HepG2 (cell line): ENCODE measurements around the gene TET3. TPM values are rescaled to one million over a fixed set of nuclear protein-coding genes. Genes with fewer than 3 reads are reported as not detected.

Experiments used
- CBX1 ChIP-seq: IDR thresholded peaks from one replicate; pipeline ENCODE4 v1.6.1; 2016; ENCODE audit warnings: antibody characterized with exemption, low read depth
- DR1 ChIP-seq: sonication (generic); formaldehyde crosslinking; IDR thresholded peaks from 2 replicates; pipeline ENCODE4 v1.8.0; 2021; ENCODE audit warnings: mild to moderate bottlenecking, missing genetic modification reagents, inconsistent platforms
- ELF3 ChIP-seq: IDR thresholded peaks from 2 replicates; pipeline ENCODE4 v1.6.1; 2016; ENCODE audit warnings: missing genetic modification reagents, missing compliant biosample characterization
- FOXO1 ChIP-seq: sonication (generic); formaldehyde crosslinking; IDR thresholded peaks from 2 replicates; pipeline ENCODE4 v1.4.0; 2020; ENCODE audit warnings: missing genetic modification reagents
- GPN1 ChIP-seq: sonication (generic); formaldehyde crosslinking; IDR thresholded peaks from 2 replicates; pipeline ENCODE4 v1.5.1; 2020; ENCODE audit warnings: missing genetic modification reagents, borderline replicate concordance
- IKZF1 ChIP-seq: fragments of 450-650 bp; IDR thresholded peaks from 2 replicates; pipeline ENCODE4 v1.7.1; 2016
- IKZF4 ChIP-seq: sonication (generic); formaldehyde crosslinking; IDR thresholded peaks from 2 replicates; pipeline ENCODE4 v1.5.1; 2020; ENCODE audit warnings: borderline replicate concordance, mild to moderate bottlenecking, low read depth, missing genetic modification reagents; ENCODE audit errors: not compliant biosample characterization
- KDM1A ChIP-seq: IDR thresholded peaks from 2 replicates; pipeline ENCODE4 v1.6.1; 2016; ENCODE audit warnings: missing compliant biosample characterization
- NFE2L1 ChIP-seq: sonication (generic); formaldehyde crosslinking; IDR thresholded peaks from 2 replicates; pipeline ENCODE4 v1.4.0; 2020; ENCODE audit warnings: missing genetic modification reagents, mild to moderate bottlenecking, borderline replicate concordance
- NKX3-1 ChIP-seq: sonication (generic); formaldehyde crosslinking; IDR thresholded peaks from 2 replicates; pipeline ENCODE4 v1.5.0; 2020; ENCODE audit warnings: missing genetic modification reagents
- PRMT3 ChIP-seq: sonication (generic); formaldehyde crosslinking; IDR thresholded peaks from 2 replicates; pipeline ENCODE4 v1.8.1; 2022; ENCODE audit warnings: low read depth, mild to moderate bottlenecking, moderate library complexity, missing genetic modification reagents, borderline replicate concordance
- RBM22 ChIP-seq: fragments of 200-400 bp; formaldehyde crosslinking; optimal IDR thresholded peaks from 2 replicates; pipeline ENCODE3; 2017; ENCODE audit warnings: mild to moderate bottlenecking, low read length, moderate library complexity
- TBP ChIP-seq: sonication (generic); formaldehyde crosslinking; IDR thresholded peaks from 2 replicates; pipeline ENCODE4 v1.5.0; 2020; ENCODE audit warnings: missing genetic modification reagents
- TOPORS ChIP-seq: sonication (generic); formaldehyde crosslinking; IDR thresholded peaks from 2 replicates; pipeline ENCODE4 v1.8.0; 2023; ENCODE audit warnings: mild to moderate bottlenecking, missing genetic modification reagents
- ZC3H13 ChIP-seq: sonication (generic); formaldehyde crosslinking; IDR thresholded peaks from 2 replicates; pipeline ENCODE4 v1.8.1; 2023; ENCODE audit warnings: mild to moderate bottlenecking, missing genetic modification reagents, moderate library complexity
- ZC3H4 ChIP-seq: sonication (generic); formaldehyde crosslinking; IDR thresholded peaks from 2 replicates; pipeline ENCODE4 v1.4.0; 2020; ENCODE audit warnings: missing genetic modification reagents, borderline replicate concordance
- ZNF180 ChIP-seq: sonication (generic); formaldehyde crosslinking; IDR thresholded peaks from 2 replicates; pipeline ENCODE4 v1.4.0; 2020; ENCODE audit warnings: low read depth, missing genetic modification reagents, borderline replicate concordance
- ZNF3 ChIP-seq: IDR thresholded peaks from 2 replicates; pipeline ENCODE4 v1.7.0; 2017; ENCODE audit warnings: inconsistent platforms
- ZNF543 ChIP-seq: sonication (generic); formaldehyde crosslinking; IDR thresholded peaks from 2 replicates; pipeline ENCODE4 v1.4.0; 2020; ENCODE audit warnings: mild to moderate bottlenecking, missing genetic modification reagents
- ZNF546 ChIP-seq: sonication (generic); formaldehyde crosslinking; conservative IDR thresholded peaks from 2 replicates; pipeline ENCODE4 v1.8.1; 2023; ENCODE audit warnings: mild to moderate bottlenecking, missing genetic modification reagents
- polyA plus RNA-seq, 8 experiments: library from polyadenylated mRNA; depleted of rRNA in 3 of 8; stranded (reverse) in 7 of 8; unstranded in 1 of 8; fragments of >200 nt; fragmentation: Illumina TruSeq in 4 of 8; extraction: Trizol in 4 of 8; gene quantifications; 2 replicates each; pipeline versions ENCODE4 v1.2.1 to v1.2.3, GENCODE V29; 2011 to 2016; ENCODE audit warnings: low read depth in 4 of 8, missing spikeins in 1 of 8, mixed read lengths in 1 of 8; ENCODE audit not compliant: insufficient read depth in 1 of 8
- total RNA-seq, 5 experiments: library from RNA; depleted of rRNA; stranded (reverse); fragments of >200 nt; fragmentation: Illumina TruSeq; extraction: Trizol; gene quantifications; 2 replicates each; pipeline ENCODE4 v1.2.3, GENCODE V29; 2016; ENCODE audit warnings: low read depth in 1 of 5
- TF ChIP-seq, protein P1 (sequence below): sonication (generic); formaldehyde crosslinking; IDR thresholded peaks from 2 replicates; pipeline ENCODE4 v1.4.0; 2020; ENCODE audit warnings: mild to moderate bottlenecking, missing genetic modification reagents
- TF ChIP-seq, protein P2 (sequence below): IDR thresholded peaks from 2 replicates; pipeline ENCODE4 v1.6.1; 2016; ENCODE audit warnings: mild to moderate bottlenecking
- TF ChIP-seq, protein P3 (sequence below): sonication (generic); formaldehyde crosslinking; IDR thresholded peaks from 2 replicates; pipeline ENCODE4 v1.5.1; 2020; ENCODE audit warnings: mild to moderate bottlenecking, missing genetic modification reagents, moderate library complexity
- TF ChIP-seq, protein P4 (sequence below): sonication (generic); formaldehyde crosslinking; IDR thresholded peaks from 2 replicates; pipeline ENCODE4 v1.8.1; 2023; ENCODE audit warnings: missing genetic modification reagents, mild to moderate bottlenecking, borderline replicate concordance
- TF ChIP-seq, protein P5 (sequence below): sonication (generic); formaldehyde crosslinking; IDR thresholded peaks from 2 replicates; pipeline ENCODE4 v1.4.0; 2020; ENCODE audit warnings: missing genetic modification reagents, borderline replicate concordance

TET3 gene
- total and polyA plus RNA-seq, 2 of the 13 experiments (the other 11 are each of a cell fraction or from before 2014, with no cell fraction given) = 4.3 to 6.8 TPM

DNA sequence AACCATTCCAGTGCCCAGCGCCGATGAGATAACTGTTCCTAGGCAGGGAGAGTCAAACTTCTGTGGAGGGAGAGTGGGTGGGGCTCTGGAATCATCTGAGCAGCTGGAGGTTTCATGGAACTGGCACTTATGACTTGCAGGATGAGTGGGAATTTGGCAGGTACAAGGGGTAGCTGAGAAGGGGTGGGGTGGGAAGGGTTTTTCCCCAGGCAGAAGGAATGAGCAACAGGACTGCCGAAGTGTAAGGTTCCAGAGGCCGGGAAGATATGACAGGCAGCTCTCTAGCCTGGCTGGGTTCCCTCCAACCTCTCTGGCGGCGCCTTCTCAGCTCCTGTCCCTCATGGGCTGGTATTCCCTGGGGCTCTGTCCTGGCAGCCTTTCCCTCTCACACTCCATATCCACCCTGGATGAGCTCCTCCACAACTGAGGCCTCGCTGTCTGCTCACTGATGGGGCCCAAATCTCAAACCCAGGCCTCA, 2.5 kb upstream of the TET3 start (continued):
- TF ChIP-seq, protein P1, sequence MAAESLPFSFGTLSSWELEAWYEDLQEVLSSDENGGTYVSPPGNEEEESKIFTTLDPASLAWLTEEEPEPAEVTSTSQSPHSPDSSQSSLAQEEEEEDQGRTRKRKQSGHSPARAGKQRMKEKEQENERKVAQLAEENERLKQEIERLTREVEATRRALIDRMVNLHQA (CRISPR knock-in tag) = no peak
- TF ChIP-seq ZNF180 (CRISPR knock-in tag) (no peak), ZC3H13 (peak; percentile 74; the same call in 1 of the 2 replicates), TBP (no peak), ZC3H4 (CRISPR knock-in tag) (no peak), RBM22 (peak; percentile 57), PRMT3 (CRISPR knock-in tag) (no peak), GPN1 (CRISPR knock-in tag) (no peak), IKZF1 (no peak), ELF3 (CRISPR knock-in tag) (no peak), ZNF543 (CRISPR knock-in tag) (no peak), CBX1 (no peak), DR1 (no peak), ZNF3 (CRISPR knock-in tag) (no peak), FOXO1 (CRISPR knock-in tag) (no peak), ZNF546 (CRISPR knock-in tag) (no peak), NFE2L1 (CRISPR knock-in tag) (no peak), TOPORS (CRISPR knock-in tag) (no peak), IKZF4 (CRISPR knock-in tag) (peak; percentile 15), KDM1A (CRISPR knock-in tag) (no peak), NKX3-1 (CRISPR knock-in tag) (no peak)
- TF ChIP-seq, protein P2, sequence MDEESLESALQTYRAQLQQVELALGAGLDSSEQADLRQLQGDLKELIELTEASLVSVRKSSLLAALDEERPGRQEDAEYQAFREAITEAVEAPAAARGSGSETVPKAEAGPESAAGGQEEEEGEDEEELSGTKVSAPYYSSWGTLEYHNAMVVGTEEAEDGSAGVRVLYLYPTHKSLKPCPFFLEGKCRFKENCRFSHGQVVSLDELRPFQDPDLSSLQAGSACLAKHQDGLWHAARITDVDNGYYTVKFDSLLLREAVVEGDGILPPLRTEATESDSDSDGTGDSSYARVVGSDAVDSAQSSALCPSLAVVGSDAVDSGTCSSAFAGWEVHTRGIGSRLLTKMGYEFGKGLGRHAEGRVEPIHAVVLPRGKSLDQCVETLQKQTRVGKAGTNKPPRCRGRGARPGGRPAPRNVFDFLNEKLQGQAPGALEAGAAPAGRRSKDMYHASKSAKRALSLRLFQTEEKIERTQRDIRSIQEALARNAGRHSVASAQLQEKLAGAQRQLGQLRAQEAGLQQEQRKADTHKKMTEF (CRISPR knock-in tag) = no peak
- TF ChIP-seq, protein P3, sequence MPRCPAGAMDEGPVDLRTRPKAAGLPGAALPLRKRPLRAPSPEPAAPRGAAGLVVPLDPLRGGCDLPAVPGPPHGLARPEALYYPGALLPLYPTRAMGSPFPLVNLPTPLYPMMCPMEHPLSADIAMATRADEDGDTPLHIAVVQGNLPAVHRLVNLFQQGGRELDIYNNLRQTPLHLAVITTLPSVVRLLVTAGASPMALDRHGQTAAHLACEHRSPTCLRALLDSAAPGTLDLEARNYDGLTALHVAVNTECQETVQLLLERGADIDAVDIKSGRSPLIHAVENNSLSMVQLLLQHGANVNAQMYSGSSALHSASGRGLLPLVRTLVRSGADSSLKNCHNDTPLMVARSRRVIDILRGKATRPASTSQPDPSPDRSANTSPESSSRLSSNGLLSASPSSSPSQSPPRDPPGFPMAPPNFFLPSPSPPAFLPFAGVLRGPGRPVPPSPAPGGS (CRISPR knock-in tag) = no peak
- TF ChIP-seq, protein P4, sequence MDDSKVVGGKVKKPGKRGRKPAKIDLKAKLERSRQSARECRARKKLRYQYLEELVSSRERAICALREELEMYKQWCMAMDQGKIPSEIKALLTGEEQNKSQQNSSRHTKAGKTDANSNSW (CRISPR knock-in tag) = no peak
- TF ChIP-seq, protein P5, sequence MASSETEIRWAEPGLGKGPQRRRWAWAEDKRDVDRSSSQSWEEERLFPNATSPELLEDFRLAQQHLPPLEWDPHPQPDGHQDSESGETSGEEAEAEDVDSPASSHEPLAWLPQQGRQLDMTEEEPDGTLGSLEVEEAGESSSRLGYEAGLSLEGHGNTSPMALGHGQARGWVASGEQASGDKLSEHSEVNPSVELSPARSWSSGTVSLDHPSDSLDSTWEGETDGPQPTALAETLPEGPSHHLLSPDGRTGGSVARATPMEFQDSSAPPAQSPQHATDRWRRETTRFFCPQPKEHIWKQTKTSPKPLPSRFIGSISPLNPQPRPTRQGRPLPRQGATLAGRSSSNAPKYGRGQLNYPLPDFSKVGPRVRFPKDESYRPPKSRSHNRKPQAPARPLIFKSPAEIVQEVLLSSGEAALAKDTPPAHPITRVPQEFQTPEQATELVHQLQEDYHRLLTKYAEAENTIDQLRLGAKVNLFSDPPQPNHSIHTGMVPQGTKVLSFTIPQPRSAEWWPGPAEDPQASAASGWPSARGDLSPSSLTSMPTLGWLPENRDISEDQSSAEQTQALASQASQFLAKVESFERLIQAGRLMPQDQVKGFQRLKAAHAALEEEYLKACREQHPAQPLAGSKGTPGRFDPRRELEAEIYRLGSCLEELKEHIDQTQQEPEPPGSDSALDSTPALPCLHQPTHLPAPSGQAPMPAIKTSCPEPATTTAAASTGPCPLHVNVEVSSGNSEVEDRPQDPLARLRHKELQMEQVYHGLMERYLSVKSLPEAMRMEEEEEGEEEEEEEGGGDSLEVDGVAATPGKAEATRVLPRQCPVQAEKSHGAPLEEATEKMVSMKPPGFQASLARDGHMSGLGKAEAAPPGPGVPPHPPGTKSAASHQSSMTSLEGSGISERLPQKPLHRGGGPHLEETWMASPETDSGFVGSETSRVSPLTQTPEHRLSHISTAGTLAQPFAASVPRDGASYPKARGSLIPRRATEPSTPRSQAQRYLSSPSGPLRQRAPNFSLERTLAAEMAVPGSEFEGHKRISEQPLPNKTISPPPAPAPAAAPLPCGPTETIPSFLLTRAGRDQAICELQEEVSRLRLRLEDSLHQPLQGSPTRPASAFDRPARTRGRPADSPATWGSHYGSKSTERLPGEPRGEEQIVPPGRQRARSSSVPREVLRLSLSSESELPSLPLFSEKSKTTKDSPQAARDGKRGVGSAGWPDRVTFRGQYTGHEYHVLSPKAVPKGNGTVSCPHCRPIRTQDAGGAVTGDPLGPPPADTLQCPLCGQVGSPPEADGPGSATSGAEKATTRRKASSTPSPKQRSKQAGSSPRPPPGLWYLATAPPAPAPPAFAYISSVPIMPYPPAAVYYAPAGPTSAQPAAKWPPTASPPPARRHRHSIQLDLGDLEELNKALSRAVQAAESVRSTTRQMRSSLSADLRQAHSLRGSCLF (CRISPR knock-in tag) = no peak
